Activated CD4-positive, alpha-beta T cell treated with anti-CD3 and anti-CD28 coated beads, Interleukin-2, amount 10 ng/mL, durations not matched to agents 7 days and 5 days (primary cell): ENCODE data around the gene VWA5B2. TPM values are rescaled to one million over a fixed set of nuclear protein-coding genes. Genes with fewer than 3 reads are reported as not detected.
A peak's percentile ranks its signal among the peaks of the same experiment; 100 is the strongest.

ENCODE experiments used
- CTCF ChIA-PET: fragments of 350-600 bp; sonication (Branson Sonifier 250); formaldehyde crosslinking; loops from one replicate; lab custom pipeline; 2021; ENCODE audit warnings: antibody characterized with exemption; lab: Charles Lee
- POLR2A ChIA-PET: fragments of 350-600 bp; sonication (Branson Sonifier 250); formaldehyde crosslinking; loops from one replicate; lab custom pipeline; 2021; ENCODE audit warnings: antibody characterized with exemption; lab: Charles Lee
- DNase-seq: peaks from one replicate; pipeline ENCODE4 v3.0.0-alpha.2; 2020
- H3K27ac Mint-ChIP-seq: one replicate; pipeline ENCODE4 v1.8.0; 2021; ENCODE audit warnings: mild to moderate bottlenecking, moderate library complexity, mixed read lengths
- H3K27me3 Mint-ChIP-seq: one replicate; pipeline ENCODE4 v1.8.0; 2021; ENCODE audit warnings: mixed read lengths
- H3K36me3 Mint-ChIP-seq: one replicate; pipeline ENCODE4 v1.8.0; 2021; ENCODE audit warnings: low read depth, mixed read lengths
- H3K4me1 Mint-ChIP-seq: one replicate; pipeline ENCODE4 v1.8.0; 2021; ENCODE audit warnings: mixed read lengths
- H3K4me3 Mint-ChIP-seq: one replicate; pipeline ENCODE4 v1.8.0; 2021; ENCODE audit warnings: mild to moderate bottlenecking, moderate library complexity, mixed read lengths
- H3K9me3 Mint-ChIP-seq: one replicate; pipeline ENCODE4 v1.8.0; 2021; ENCODE audit warnings: mixed read lengths
- total RNA-seq, 2 experiments: library from RNA; stranded (reverse); gene quantifications; one replicate each; pipeline ENCODE4 v1.2.3, GENCODE V29; 2021

VWA5B2 gene
- total RNA-seq, 2 experiments from 2014 or later: not detected

DNA sequence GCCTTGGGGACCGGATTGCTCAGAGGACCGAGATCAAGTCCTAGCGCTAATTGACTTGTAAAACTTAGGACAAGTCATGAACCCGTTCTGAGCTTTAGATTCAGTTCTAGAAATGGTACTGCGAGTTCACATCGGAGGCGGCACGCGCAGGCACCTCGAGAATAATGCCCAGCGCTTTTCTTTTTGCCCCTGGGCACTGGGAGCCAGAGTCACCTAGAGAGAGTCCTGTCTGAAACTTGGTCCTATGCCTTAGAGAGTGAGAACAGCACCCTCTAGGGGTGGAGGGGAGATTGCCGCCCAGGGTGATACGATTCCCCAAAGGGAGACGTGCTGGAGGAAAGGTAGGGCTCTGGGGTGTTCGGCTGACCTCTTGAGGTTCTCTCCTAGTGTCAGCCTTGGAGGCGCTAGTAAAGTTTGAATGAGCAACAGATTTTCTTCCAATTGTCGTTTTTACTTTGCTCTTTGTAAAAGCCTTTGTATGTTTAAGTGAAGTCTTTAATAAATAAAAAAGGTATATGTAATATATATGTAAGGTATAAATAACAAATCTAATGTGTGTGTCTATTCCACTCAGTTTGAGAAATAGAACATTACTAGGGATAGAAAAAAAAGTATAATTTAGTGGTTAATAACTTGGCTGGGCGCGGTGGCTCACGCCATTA lies 20.9 kb downstream of the VWA5B2 start:
- ChIA-PET POLR2A (no interaction called here), CTCF (interaction anchor here (0.6 to 1.3 kb wide), 15 partner anchors 8 to 977 kb away, joined by 3 to 10 read pairs (median 4); no protein-coding TSS in a partner anchor)
- peak; percentile 92 for DNase-seq
- peaks cover 3% of the 10 kb centered on the region for H3K36me3 Mint-ChIP-seq
- peak overlapping the region; percentile 91 for H3K4me3 Mint-ChIP-seq
- peaks cover 13% of the 10 kb centered on the region for H3K4me1 Mint-ChIP-seq
- no peaks in the 10 kb centered on the region for H3K27me3 Mint-ChIP-seq
- no peaks in the 10 kb centered on the region for H3K9me3 Mint-ChIP-seq
- peak overlapping the region; percentile 97 for H3K27ac Mint-ChIP-seq

DNA sequence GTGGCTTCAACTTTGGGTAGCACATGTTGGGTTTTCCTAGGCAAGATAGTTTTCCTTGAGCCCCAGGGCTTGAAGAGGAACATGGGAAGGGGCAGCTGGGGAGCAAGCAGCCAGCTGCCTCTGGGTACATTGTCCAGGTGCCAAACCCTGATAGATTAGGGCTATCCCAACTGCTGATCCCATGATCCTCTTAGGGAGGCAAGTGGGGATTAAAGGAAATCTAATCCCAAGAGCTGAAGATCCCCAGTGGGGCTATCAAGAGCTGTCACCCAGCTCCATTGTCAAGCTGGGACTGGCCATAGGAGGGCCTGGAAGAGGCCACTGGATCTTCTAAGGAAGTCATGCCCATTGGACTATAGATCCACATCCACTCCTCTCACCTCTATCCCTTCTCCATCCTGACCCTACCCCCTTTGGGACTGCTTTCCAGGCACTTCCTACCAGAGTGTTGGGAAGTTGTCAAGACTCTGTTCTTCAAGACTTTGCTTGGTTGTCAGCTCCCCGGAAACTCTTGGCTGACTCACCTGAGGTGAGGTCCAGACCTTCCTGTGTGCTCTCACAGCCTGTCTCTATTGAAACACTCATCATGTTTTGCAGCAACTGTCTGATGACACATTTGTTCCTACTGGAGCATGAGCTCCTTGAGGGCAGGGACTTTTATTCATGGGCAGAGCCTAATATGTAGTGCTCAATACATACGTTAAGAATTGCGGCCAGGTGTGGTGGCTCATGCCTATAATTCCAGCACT lies 26.1 kb downstream of the VWA5B2 start:
- H3K36me3 Mint-ChIP-seq: peaks cover 4% of the 10 kb centered on the region
- no peaks in the 10 kb centered on the region for H3K9me3 Mint-ChIP-seq
- no peak overlapping the region for H3K27ac Mint-ChIP-seq
- CTCF ChIA-PET: interaction anchor here (1.0 to 2.6 kb wide), 3 partner anchors 9 to 28 kb away, joined by 4 to 13 read pairs (median 6); no protein-coding TSS in a partner anchor
- peaks cover 15% of the 10 kb centered on the region for H3K27me3 Mint-ChIP-seq
- DNase-seq: no peak
- H3K4me3 Mint-ChIP-seq: no peak overlapping the region
- H3K4me1 Mint-ChIP-seq: peaks cover 7% of the 10 kb centered on the region
- POLR2A ChIA-PET: no interaction called here

DNA sequence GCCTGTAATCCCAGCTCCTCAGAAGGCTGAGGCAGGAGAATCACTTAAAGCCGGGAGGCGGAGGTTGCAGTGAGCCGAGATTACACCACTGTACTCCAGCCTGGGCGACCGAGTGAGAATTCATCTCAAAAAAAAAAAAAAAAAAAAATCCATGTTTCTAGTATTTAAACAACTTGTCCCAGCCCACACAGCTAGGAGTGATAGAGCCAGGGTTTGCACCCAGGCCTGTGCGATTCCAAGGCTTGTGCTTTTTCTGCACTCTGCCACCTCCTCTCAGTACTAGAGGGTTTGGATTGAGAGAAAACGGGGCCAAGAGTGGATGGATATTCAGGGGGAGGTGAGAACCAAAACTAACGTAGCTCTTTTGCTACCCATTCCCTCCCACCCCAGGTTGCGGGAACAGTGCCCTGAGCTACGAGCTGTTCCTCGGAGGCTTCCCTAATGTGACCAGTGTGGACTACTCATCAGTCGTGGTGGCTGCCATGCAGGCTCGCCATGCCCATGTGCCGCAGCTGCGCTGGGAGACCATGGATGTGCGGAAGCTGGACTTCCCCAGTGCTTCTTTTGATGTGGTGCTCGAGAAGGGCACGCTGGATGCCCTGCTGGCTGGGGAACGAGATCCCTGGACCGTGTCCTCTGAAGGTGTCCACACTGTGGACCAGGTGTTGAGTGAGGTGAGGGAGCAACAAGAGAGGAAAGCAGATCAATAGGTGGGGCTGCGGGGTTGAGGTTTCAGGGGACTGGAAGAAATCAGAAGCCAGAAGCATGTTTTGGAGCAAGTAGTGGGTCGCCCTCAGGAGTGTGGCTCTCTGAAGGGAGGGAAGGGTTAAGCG lies 27.9 kb downstream of the VWA5B2 start:
- peaks cover 27% of the 10 kb centered on the region for H3K27me3 Mint-ChIP-seq
- ChIA-PET POLR2A (no interaction called here), CTCF (interaction anchor here (0.7 to 2.6 kb wide), 6 partner anchors 7 to 366 kb away, joined by 3 to 13 read pairs (median 4); partner anchors contain the start of gene EEF1AKMT4)
- H3K9me3 Mint-ChIP-seq: no peaks in the 10 kb centered on the region
- H3K4me3 Mint-ChIP-seq: no peak overlapping the region
- no peak for DNase-seq
- no peak overlapping the region for H3K27ac Mint-ChIP-seq
- peaks cover 6% of the 10 kb centered on the region for H3K36me3 Mint-ChIP-seq
- H3K4me1 Mint-ChIP-seq: peaks cover 16% of the 10 kb centered on the region

DNA sequence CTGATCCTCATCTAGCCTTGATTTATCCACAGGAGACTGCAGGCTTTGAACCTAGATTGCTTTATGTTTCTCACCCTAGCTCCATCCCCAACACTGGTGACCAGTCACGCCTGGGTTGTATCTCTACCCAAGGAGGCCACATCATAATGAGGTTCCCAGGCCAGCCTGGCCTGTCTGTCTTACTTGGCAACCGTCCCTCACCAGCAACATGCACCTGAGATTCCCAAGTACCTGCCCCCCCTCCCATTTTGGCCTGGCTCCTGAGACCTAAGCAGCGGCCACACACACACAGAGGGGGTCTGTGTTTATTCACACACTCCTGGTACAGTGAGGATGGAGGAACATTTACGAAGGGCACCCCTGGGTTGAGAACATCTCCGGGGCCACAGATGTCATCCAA lies 29.5 kb downstream of the VWA5B2 start:
- Mint-ChIP-seq H3K4me1 (peaks cover 20% of the 10 kb centered on the region), H3K36me3 (peaks cover 6% of the 10 kb centered on the region), H3K27me3 (peaks cover 34% of the 10 kb centered on the region), H3K4me3 (no peak overlapping the region), H3K27ac (no peak overlapping the region), H3K9me3 (no peaks in the 10 kb centered on the region)
- DNase-seq: no peak
- POLR2A ChIA-PET: no interaction called here
- CTCF ChIA-PET: interaction anchor here (1.0 to 1.7 kb wide), 2 partner anchors 9 to 222 kb away, joined by 3 to 6 read pairs; partner anchors contain the start of gene EEF1AKMT4

DNA sequence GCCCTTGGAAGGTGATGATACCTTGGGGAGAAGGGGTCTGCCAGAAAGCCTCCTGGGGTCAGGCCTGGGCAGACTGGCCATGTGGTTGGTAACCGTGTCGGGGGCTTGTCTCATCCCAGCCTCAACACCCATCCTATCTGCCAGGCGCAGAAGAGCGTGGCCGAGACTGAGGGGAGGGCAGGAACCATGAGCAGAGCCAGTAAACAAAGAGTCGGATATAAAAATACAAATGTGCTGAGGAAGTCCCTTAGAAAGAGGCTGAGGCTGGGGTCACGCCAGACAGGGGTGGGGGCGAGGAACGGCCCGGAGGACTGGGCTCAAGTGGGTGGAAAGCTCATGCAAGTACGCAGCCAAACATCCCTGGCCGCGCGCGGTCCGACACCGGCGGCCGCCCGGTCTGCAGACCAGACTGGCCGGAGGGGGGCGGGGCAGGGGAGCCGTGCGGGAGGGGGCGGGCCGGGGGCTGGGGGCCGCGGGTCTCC lies 30.1 kb downstream of the VWA5B2 start:
- H3K27ac Mint-ChIP-seq: no peak overlapping the region
- peak overlapping the region; percentile 55 for H3K4me3 Mint-ChIP-seq
- peaks cover 36% of the 10 kb centered on the region for H3K27me3 Mint-ChIP-seq
- CTCF ChIA-PET: interaction anchor here (1.4 kb wide), 1 partner anchor 364 kb away, joined by 4 read pairs; no protein-coding TSS in a partner anchor
- POLR2A ChIA-PET: no interaction called here
- H3K4me1 Mint-ChIP-seq: peaks cover 20% of the 10 kb centered on the region
- H3K36me3 Mint-ChIP-seq: peaks cover 6% of the 10 kb centered on the region
- DNase-seq: no peak
- no peaks in the 10 kb centered on the region for H3K9me3 Mint-ChIP-seq

DNA sequence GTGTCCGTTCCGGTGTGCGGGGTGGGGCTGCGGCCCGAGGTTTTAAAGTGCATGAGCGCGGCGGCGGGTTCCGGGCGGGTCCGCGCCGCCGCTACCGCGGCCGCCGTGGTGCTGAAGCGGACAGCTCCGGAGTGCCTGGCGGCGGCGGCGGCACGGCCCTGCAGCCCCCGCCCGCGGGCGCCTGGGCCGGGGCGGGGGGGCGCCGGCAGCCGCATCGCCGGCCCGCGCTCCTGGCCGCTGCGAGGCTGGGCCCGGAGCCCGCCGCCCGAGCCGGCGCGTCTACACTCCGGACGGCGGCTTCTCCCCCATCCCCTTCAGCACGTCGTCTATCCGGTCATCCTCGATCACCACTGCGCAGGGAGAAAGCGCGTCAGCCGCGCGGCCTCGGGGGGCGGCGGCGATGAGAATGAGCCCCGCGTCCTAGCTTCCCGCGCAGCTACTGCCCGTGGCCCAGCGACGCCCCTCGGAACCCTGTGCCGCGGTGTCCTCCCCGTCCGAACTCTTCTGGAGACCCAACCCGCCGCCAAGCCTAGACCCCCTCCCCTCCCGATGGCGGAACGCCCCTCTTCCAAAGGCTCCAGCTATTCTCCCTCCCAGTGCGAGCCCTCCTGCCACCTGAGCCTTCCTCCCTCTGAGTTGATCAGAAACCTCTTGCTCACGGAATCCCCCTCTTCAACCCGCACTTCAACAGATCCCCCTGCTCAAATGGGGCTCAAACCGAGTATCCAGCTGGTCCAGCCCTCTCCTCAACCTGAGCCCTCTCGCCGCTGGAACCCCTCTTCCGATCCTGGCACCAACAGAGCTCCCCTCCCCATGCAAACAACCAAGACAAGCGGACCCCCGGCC lies 30.7 kb downstream of the VWA5B2 start:
- peaks cover 42% of the 10 kb centered on the region for H3K27me3 Mint-ChIP-seq
- H3K36me3 Mint-ChIP-seq: peaks cover 6% of the 10 kb centered on the region
- H3K9me3 Mint-ChIP-seq: no peaks in the 10 kb centered on the region
- DNase-seq: peak; percentile 41
- H3K4me1 Mint-ChIP-seq: peaks cover 20% of the 10 kb centered on the region
- H3K4me3 Mint-ChIP-seq: peak overlapping the region; percentile 69
- CTCF ChIA-PET: interaction anchor here (0.6 to 1.4 kb wide), 4 partner anchors 10 to 364 kb away, joined by 3 to 4 read pairs (median 4); partner anchors contain the start of gene EEF1AKMT4
- peak overlapping the region; percentile 54 for H3K27ac Mint-ChIP-seq
- POLR2A ChIA-PET: no interaction called here

DNA sequence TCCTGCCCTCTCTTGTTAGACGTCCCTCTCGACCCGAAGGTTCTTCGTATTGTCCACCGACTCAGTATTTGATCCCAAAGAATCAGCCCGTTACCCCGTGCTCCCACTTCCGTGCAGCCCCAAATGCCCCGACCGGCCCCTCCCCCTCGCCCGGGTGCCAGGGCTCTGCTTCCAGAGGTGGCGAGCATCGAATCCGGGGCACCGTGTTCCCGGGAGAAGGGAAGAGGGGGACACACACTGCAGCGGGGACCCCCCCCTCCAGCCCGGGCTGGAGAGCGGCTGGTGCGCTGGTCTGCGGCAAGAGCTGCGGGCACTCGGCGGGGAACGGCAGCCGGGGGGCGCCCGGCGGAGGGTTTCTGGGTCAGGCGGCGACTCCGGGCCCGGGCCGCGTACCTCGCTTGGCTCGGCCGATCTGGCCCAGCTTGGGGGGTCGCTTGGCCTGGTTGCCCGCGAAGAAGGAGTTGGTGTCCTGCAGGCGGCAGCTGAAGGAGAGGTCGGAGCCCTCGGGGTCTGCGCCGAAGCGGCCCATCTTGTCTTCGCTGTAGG lies 31.4 kb downstream of the VWA5B2 start:
- DNase-seq: no peak
- peaks cover 44% of the 10 kb centered on the region for H3K27me3 Mint-ChIP-seq
- H3K9me3 Mint-ChIP-seq: no peaks in the 10 kb centered on the region
- H3K4me3 Mint-ChIP-seq: peak overlapping the region; percentile 78
- peaks cover 20% of the 10 kb centered on the region for H3K4me1 Mint-ChIP-seq
- peaks cover 6% of the 10 kb centered on the region for H3K36me3 Mint-ChIP-seq
- ChIA-PET POLR2A (no interaction called here), CTCF (interaction anchor here (0.6 to 1.4 kb wide), 4 partner anchors 11 to 365 kb away, joined by 3 to 4 read pairs (median 4); partner anchors contain the start of gene EEF1AKMT4)
- peak overlapping the region; percentile 54 for H3K27ac Mint-ChIP-seq

DNA sequence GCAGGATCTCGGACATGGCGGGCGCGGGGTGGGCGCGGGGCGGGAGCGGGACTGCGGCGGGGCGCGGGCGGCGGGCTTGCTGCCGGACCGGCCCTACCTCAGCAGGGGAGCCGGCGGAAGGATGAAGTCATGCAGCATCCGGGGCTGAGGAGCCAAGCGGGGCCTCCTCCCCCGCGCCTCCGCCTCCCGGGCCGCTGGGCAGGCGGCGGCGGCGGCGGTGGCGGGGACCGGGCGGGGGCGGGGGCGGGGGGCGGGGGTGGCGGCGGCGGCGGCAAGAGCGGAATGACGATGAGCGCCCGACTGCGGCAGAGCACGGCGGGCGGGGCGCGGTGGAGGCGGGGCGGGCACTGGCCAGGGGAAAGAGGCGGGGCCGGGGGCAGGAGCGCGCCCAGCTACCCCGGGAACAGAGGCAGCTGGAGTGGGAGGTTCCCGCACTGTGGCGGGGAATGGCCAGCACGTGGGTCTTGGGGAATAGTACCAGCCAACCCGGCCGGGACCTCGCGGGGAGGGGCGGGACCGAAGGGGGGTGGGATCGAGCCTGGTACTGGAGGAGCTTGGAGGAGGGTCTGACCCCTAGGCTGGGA lies 32.0 kb downstream of the VWA5B2 start, which contains the start of gene CAMK2N2:
Gene CAMK2N2, minus strand, starts transcription at position 284 of the 584 bp plus-strand sequence. Its CDS starts 268 bp downstream, at position 16.
- Mint-ChIP-seq H3K36me3 (peaks cover 6% of the 10 kb centered on the region), H3K4me3 (peak within 1 kb of the TSS; percentile 78), H3K9me3 (no peaks in the 10 kb centered on the region), H3K4me1 (peaks cover 20% of the 10 kb centered on the region), H3K27me3 (peaks cover 44% of the 10 kb centered on the region), H3K27ac (peak within 1 kb of the TSS; percentile 54)
- ChIA-PET CTCF (interaction anchor here (1.1 to 1.2 kb wide), 2 partner anchors 10 to 12 kb away, joined by 4 read pairs; partner anchors contain the start of gene EEF1AKMT4), POLR2A (no interaction called here)
- DNase-seq: peak; percentile 51

DNA sequence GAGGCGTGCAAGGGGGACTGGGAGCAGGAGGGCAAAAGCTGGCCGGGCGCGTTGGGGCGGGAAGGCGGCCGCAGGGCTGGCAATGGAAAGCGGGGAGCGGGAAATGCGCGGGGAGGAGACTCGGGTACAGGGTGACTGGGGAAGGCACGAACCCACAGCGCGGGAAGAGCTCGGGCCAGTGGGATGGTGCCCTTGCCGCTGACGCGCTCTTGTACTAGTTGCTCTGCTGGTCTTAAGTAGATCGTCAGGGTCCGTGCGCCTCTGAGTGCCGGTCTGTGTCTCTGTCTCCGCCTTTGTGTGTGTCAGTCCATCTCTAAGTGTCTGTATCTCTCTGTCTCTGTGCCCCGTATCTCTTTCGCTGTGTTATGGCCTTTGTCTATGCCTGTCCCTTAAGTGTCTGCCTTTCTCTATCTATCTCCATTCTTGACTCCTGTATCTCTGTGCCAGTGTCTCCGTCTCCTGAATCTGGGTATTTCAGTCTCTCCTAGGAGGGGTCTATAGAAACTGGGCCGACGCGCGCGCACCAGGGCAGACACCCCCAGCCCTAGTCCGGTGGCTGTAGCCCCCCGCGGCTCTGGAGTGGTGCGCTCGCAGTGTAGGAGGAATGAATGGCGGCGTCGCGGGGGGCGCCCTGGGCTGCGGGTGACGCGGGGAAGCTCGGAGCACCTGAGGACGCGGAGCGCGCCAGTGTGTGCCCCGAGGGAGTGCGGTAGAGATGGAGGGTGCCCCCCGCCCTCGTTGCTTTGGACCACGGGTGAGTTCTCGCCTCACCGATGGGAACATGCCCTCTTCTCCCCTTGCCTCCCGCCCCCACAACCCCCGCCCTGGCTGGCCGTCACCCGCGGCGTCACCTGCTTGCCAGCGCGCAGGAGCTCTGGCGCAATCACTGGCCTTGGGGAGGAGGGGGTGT lies 32.7 kb downstream of the VWA5B2 start:
- peak; percentile 22 for DNase-seq
- Mint-ChIP-seq H3K27me3 (peaks cover 45% of the 10 kb centered on the region), H3K9me3 (no peaks in the 10 kb centered on the region), H3K36me3 (peaks cover 6% of the 10 kb centered on the region), H3K27ac (peak overlapping the region; percentile 0), H3K4me3 (peak overlapping the region; percentile 78), H3K4me1 (peaks cover 20% of the 10 kb centered on the region)
- POLR2A ChIA-PET: interaction anchor here (0.7 kb wide), 1 partner anchor 59 kb away, joined by 4 read pairs; no protein-coding TSS in a partner anchor
- CTCF ChIA-PET: interaction anchor here (1.2 to 1.8 kb wide), 2 partner anchors 11 to 12 kb away, joined by 4 to 5 read pairs; partner anchors contain the start of gene EEF1AKMT4

DNA sequence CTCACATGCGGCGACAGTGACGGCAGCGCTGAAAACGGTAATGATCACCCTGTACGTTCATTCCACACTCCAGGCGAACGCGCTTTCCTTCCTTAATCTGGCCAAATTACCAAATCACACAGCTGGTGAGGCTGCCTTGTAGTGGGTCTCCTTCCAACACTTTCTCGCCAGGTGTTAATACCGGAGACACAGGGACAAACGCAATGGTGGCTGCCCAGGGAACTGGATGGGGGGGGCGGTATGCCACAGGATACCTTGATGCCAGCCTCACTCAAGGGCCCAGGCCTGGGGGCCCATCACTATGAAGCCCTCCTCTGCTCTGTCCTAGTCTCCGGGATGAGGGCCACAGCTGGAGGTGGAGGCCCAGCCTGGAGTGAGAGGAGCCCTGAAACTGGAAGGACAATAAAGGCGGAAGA lies 33.4 kb downstream of the VWA5B2 start:
- ChIA-PET CTCF (interaction anchor here (1.2 to 1.8 kb wide), 2 partner anchors 10 to 13 kb away, joined by 4 to 5 read pairs; partner anchors contain the start of gene EEF1AKMT4), POLR2A (interaction anchor here (0.7 kb wide), 1 partner anchor 58 kb away, joined by 4 read pairs; no protein-coding TSS in a partner anchor)

More for the DNA sequence above, 33.4 kb downstream of the VWA5B2 start:
- Mint-ChIP-seq H3K36me3 (peaks cover 6% of the 10 kb centered on the region), H3K27me3 (peaks cover 51% of the 10 kb centered on the region), H3K4me3 (peak overlapping the region; percentile 59), H3K4me1 (peaks cover 20% of the 10 kb centered on the region), H3K9me3 (no peaks in the 10 kb centered on the region), H3K27ac (no peak overlapping the region)
- DNase-seq: no peak
